22Rv1 (cell line): ENCODE measurements around the gene ZNF79.

Source experiments
- CTCF ChIP-seq: fragments of 450-650 bp; IDR thresholded peaks from 2 replicates; pipeline ENCODE4 v1.5.1; 2017; ENCODE audit warnings: mild to moderate bottlenecking
- ZFX ChIP-seq: fragments of 450-650 bp; IDR thresholded peaks from 2 replicates; pipeline ENCODE4 v1.6.1; 2017; ENCODE audit warnings: antibody characterized with exemption, borderline replicate concordance

- no peak for TF ChIP-seq CTCF
- no peak for TF ChIP-seq ZFX
These were observed 39.7 kb downstream of the ZNF79 start for GRCh38 chr9:127463911-127464310.
